Kidney epithelial cell (primary cell): Measurements from ENCODE around the gene HES4. TPM values are rescaled to one million over a fixed set of nuclear protein-coding genes. Genes with fewer than 3 reads are reported as not detected.

ENCODE experiments used
- DNase-seq: peaks from one replicate; pipeline ENCODE4 v3.0.0-alpha.2; 2010; ENCODE audit warnings: low read depth
- H3K27me3 ChIP-seq: 2 replicates; pipeline ENCODE4 v1.6.0; 2011; ENCODE audit warnings: low read length; ENCODE audit not compliant: control insufficient read depth, insufficient read depth
- H3K36me3 ChIP-seq: 2 replicates; pipeline ENCODE4 v1.5.1; 2011; ENCODE audit warnings: low read length; ENCODE audit not compliant: control insufficient read depth, insufficient read depth
- H3K4me3 ChIP-seq: 2 replicates; pipeline ENCODE4 v1.5.1; 2011; ENCODE audit warnings: low read depth, mild to moderate bottlenecking, control low read depth, low read length
- CTCF ChIP-seq: IDR thresholded peaks from 2 replicates; pipeline ENCODE4 v1.5.1; 2011; ENCODE audit warnings: mild to moderate bottlenecking, moderate library complexity, low read length, control low read depth, inconsistent platforms; ENCODE audit not compliant: insufficient read depth, poor library complexity, severe bottlenecking
- total RNA-seq: library from RNA; depleted of rRNA; stranded (reverse); fragments of >200 nt; gene quantifications from 2 replicates; pipeline ENCODE4 v1.2.3, GENCODE V29; 2015

The HES4 gene
- total RNA-seq, 1 donor from 2014 or later, result 160 TPM

- TF ChIP-seq CTCF, result no peak
- no peak for DNase-seq
- no peak overlapping the region for H3K4me3 ChIP-seq
- H3K27me3 ChIP-seq, result no peaks in the 10 kb centered on the region
- peaks cover 1% of the 10 kb centered on the region for H3K36me3 ChIP-seq
These were observed 35.5 kb upstream of the HES4 start for GRCh38 chr1:1035291-1035943.

GRCh38 chr1:1034439-1034781, 34.5 kb upstream of the HES4 start:
- H3K36me3 ChIP-seq, result peaks cover 1% of the 10 kb centered on the region
- no peak overlapping the region for H3K4me3 ChIP-seq
- no peak for DNase-seq
- TF ChIP-seq CTCF, result no peak
- no peaks in the 10 kb centered on the region for H3K27me3 ChIP-seq

DNA sequence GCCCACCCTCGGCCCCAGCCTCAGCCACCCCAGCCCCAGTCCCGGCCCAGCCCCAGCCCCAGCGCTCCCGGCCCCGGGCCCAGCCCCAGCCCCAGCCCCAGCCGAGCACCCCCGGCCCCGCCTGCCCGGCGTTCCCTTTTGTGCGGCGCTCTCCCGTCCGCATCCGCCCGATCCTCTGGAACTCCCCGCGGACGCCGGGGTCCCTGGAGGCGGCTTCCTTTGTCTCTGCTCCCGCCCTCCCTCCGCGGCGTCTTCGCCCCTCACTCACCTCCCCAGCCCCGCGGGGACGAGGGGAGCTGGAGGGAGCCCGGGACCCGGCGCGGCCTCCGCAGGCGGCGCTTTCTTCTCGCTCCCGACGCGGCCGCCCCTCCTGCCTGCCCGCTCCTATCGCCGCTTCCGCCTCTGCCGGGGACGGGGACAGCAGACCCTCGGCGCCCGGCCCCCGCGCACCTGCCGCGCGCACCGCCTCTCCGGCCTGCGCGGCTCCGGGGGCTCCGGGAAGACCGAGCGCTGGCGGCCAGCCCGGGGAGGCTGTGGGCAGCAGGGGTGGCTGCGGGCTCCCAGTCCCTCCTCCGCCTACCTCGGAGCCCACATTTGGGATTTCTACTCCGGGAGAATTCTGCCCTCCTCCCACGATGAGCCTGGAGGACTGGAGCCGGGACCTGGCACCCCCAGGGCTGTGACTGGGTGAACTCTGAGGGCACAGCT, 34.0 kb upstream of the HES4 start:
- H3K27me3 ChIP-seq, result no peaks in the 10 kb centered on the region
- H3K36me3 ChIP-seq, result peaks cover 1% of the 10 kb centered on the region
- H3K4me3 ChIP-seq, result no peak overlapping the region
- no peak for DNase-seq
- no peak for TF ChIP-seq CTCF

DNA sequence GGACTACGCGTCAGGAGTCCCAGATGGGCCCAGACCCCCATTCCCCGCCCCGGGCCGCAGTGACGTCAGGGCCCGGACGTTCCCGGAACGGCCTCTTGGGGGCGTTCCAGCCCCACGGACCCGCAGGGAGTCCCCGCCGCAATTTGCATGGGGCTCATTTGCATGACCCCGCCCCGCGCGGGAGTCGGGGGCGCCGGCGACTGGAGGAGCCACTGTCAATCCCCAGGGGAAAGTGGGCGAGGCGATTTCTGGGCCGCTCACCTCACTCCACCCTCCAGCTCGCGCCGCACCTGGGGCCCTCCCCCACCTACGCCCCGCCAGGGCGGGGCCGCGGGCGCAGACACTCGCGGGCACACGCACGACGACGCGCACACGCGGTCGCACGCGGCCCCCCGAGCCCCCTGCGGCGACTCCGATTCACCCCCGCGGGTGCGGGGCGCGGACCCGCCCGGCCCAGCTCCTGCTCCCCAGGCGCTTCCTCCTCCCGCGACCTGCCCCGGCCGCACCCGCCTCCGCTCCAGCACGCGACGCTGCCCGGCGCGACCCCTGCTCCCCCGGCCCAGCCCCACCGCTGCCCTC, 33.2 kb upstream of the HES4 start:
- peak; percentile 79 for TF ChIP-seq CTCF
- H3K4me3 ChIP-seq, result peak overlapping the region; percentile 8
- H3K27me3 ChIP-seq, result no peaks in the 10 kb centered on the region
- H3K36me3 ChIP-seq, result peaks cover 1% of the 10 kb centered on the region
- DNase-seq, result peak; percentile 42

DNA sequence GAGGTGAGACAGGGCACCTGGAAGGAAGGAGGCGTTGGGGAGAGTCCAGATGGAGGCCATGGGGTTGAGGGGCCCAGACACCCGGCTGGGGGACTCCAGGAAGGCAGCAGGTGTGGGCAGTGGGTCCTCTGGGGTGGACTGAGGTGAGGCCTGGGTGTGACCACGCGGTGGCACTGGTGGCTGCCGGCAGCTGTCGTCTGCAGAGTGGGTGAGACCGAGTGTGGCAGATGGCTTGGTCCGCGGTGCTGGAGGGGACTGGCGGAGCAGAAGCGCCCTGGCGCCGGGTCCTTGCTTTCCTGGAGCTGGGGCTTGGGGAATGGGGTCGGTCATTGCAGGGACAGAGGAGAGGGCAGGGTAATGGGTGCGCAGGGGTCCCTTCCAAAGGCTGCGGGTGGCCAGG, 32.5 kb upstream of the HES4 start:
- Histone ChIP-seq H3K27me3 (no peaks in the 10 kb centered on the region), H3K4me3 (no peak overlapping the region), H3K36me3 (peaks cover 1% of the 10 kb centered on the region)
- no peak for DNase-seq
- TF ChIP-seq CTCF, result no peak
